Activated naive CD4-positive, alpha-beta T cell treated with anti-CD3 and anti-CD28 coated beads, Interleukin-2, amount 10 ng/mL, durations not matched to agents 7 days and 5 days (primary cell): ENCODE measurements around the gene PCSK6.

Experiments
- CTCF ChIA-PET: fragments of 350-600 bp; sonication (Branson Sonifier 250); formaldehyde crosslinking; loops from one replicate; lab custom pipeline; 2021; ENCODE audit warnings: antibody characterized with exemption; lab: Charles Lee
- DNase-seq: peaks from one replicate; pipeline ENCODE4 v3.0.0-alpha.2; 2020
- H3K27ac Mint-ChIP-seq: one replicate; pipeline ENCODE4 v1.8.0; 2021; ENCODE audit warnings: mild to moderate bottlenecking, moderate library complexity, mixed read lengths
- H3K27me3 Mint-ChIP-seq: one replicate; pipeline ENCODE4 v1.8.0; 2021; ENCODE audit warnings: mild to moderate bottlenecking, mixed read lengths
- H3K36me3 Mint-ChIP-seq: one replicate; pipeline ENCODE4 v1.8.0; 2021; ENCODE audit warnings: mixed read lengths
- H3K4me1 Mint-ChIP-seq: one replicate; pipeline ENCODE4 v1.8.0; 2021; ENCODE audit warnings: mixed read lengths
- H3K4me3 Mint-ChIP-seq: one replicate; pipeline ENCODE4 v1.8.0; 2021; ENCODE audit warnings: mild to moderate bottlenecking, moderate library complexity, mixed read lengths
- H3K9me3 Mint-ChIP-seq: one replicate; pipeline ENCODE4 v1.8.0; 2021; ENCODE audit warnings: mixed read lengths

PCSK6 gene

GRCh38 chr15:101258238-101259144, 231.0 kb downstream of the PCSK6 start:
- CTCF ChIA-PET: interaction anchor here (0.7 to 7.4 kb wide), 28 partner anchors 9 to 340 kb away, joined by 3 to 176 read pairs (median 5); no protein-coding TSS in a partner anchor
- Mint-ChIP-seq H3K4me3 (no peak overlapping the region), H3K36me3 (no peaks in the 10 kb centered on the region), H3K9me3 (no peaks in the 10 kb centered on the region), H3K27me3 (peaks cover 42% of the 10 kb centered on the region), H3K27ac (no peak overlapping the region), H3K4me1 (peaks cover 20% of the 10 kb centered on the region)
- peak; percentile 68 for DNase-seq

DNA sequence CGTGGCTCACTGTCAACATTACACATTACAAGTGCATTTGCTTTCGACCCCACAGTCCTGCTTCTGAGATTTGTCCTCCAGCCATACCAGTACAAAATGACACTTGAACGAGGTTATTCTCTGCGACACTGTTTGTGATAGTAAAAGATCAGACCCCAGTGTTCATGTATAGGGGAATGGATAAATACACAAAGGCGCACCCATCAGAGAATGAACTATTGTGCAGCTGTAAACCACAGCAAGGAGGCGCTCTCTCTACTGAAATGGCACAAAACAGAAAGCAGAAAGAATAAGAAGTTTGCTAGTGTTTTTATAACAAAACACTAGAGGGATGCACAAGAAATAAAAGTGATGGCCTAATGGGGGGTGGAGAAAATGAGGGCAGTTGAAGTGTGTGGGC, 232.8 kb downstream of the PCSK6 start:
- peaks cover 31% of the 10 kb centered on the region for H3K4me1 Mint-ChIP-seq
- CTCF ChIA-PET: interaction anchor here (1.0 to 7.4 kb wide), 16 partner anchors 9 to 245 kb away, joined by 3 to 176 read pairs (median 7); no protein-coding TSS in a partner anchor
- no peaks in the 10 kb centered on the region for H3K9me3 Mint-ChIP-seq
- H3K27me3 Mint-ChIP-seq: peaks cover 29% of the 10 kb centered on the region
- H3K27ac Mint-ChIP-seq: no peak overlapping the region
- peak; percentile 43 for DNase-seq
- no peak overlapping the region for H3K4me3 Mint-ChIP-seq
- H3K36me3 Mint-ChIP-seq: no peaks in the 10 kb centered on the region

DNA sequence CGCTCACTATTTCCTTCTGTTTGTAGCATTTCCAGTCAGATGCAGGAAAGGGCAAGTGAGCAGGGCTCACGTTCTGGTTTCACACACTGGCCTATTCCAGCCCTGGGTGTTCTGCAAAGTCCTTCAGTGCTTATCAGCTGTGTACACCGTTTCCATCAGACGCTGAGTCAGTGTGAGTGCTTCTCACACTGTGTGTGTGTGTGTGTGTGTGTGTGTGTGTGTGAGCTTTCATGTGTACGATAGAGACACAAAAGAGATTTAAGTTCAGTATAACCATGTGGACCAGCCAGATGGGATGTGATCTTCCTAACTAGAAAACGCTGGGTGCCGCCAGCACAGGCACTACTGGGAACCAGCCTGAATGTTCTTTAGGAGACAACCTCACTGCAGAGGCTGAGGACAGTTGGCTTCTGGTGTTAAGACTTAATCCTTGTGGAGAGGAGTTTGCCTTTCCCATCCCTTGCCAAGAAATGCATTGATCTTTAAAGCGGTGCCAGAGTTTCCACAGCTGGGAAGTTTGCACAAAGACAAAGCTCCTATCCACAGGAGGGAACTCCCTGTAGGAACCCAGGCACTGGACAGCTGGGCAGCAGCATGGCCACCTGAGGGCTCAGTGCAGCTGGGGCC, 233.8 kb downstream of the PCSK6 start:
- Mint-ChIP-seq H3K27me3 (peaks cover 26% of the 10 kb centered on the region), H3K4me3 (no peak overlapping the region), H3K4me1 (peaks cover 32% of the 10 kb centered on the region), H3K36me3 (peaks cover 1% of the 10 kb centered on the region), H3K9me3 (no peaks in the 10 kb centered on the region), H3K27ac (no peak overlapping the region)
- no peak for DNase-seq
- CTCF ChIA-PET: interaction anchor here (0.7 to 7.4 kb wide), 10 partner anchors 12 to 244 kb away, joined by 3 to 176 read pairs (median 7); no protein-coding TSS in a partner anchor

DNA sequence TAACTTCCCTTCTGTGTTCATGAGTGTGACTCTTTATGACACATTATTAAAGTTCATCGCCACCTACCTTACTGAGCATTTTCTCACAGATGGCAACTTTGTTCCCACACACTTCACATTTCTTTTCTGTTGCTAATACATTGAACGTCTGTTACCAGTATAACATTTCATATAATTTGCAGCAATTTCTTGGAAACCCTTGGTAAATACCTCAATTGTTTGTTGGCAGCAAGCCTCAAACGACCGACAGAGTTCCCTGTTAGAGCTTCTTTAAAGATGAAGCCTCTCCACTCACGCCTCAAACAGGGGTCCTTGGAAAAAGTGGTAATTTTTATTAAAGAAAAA, 234.5 kb downstream of the PCSK6 start:
- CTCF ChIA-PET: interaction anchor here (0.9 to 7.4 kb wide), 8 partner anchors 11 to 243 kb away, joined by 3 to 176 read pairs (median 12); no protein-coding TSS in a partner anchor
- Mint-ChIP-seq H3K4me3 (no peak overlapping the region), H3K27me3 (peaks cover 20% of the 10 kb centered on the region), H3K9me3 (no peaks in the 10 kb centered on the region), H3K4me1 (peaks cover 39% of the 10 kb centered on the region), H3K36me3 (peaks cover 8% of the 10 kb centered on the region), H3K27ac (no peak overlapping the region)
- no peak for DNase-seq

GRCh38 chr15:101254157-101255050, 235.1 kb downstream of the PCSK6 start:
- CTCF ChIA-PET: interaction anchor here (0.9 to 7.4 kb wide), 8 partner anchors 10 to 243 kb away, joined by 3 to 176 read pairs (median 4); no protein-coding TSS in a partner anchor
- Mint-ChIP-seq H3K27me3 (peaks cover 16% of the 10 kb centered on the region), H3K27ac (no peak overlapping the region), H3K4me1 (peaks cover 45% of the 10 kb centered on the region), H3K4me3 (no peak overlapping the region), H3K9me3 (no peaks in the 10 kb centered on the region), H3K36me3 (peaks cover 10% of the 10 kb centered on the region)
- no peak for DNase-seq
